A673 (cell line): ENCODE data around the gene PAQR4.

ENCODE experiments used
- EZH2 ChIP-seq: fragments of 200-600 bp; sonication (generic); IDR thresholded peaks from 2 replicates; pipeline ENCODE4 v1.6.1; 2017; ENCODE audit warnings: borderline replicate concordance, low read depth, mild to moderate bottlenecking, mixed read lengths, antibody characterized with exemption, low read length; ENCODE audit not compliant: poor library complexity, severe bottlenecking
- TF ChIP-seq, protein P1 (sequence below): fragments of 300-800, 200-600 bp; sonication (generic); conservative IDR thresholded peaks from 2 replicates; pipeline ENCODE4 v1.5.1; 2017; ENCODE audit warnings: low read depth, mild to moderate bottlenecking, antibody characterized with exemption, low read length, moderate library complexity, mixed read lengths

DNA sequence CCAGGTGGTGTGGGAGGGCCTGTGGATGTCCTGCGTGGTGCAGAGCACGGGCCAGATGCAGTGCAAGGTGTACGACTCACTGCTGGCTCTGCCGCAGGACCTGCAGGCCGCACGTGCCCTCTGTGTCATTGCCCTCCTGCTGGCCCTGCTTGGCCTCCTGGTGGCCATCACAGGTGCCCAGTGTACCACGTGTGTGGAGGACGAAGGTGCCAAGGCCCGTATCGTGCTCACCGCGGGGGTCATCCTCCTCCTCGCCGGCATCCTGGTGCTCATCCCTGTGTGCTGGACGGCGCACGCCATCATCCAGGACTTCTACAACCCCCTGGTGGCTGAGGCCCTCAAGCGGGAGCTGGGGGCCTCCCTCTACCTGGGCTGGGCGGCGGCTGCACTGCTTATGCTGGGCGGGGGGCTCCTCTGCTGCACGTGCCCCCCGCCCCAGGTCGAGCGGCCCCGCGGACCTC, 44.4 kb downstream of the PAQR4 start:
- TF ChIP-seq, protein P1, sequence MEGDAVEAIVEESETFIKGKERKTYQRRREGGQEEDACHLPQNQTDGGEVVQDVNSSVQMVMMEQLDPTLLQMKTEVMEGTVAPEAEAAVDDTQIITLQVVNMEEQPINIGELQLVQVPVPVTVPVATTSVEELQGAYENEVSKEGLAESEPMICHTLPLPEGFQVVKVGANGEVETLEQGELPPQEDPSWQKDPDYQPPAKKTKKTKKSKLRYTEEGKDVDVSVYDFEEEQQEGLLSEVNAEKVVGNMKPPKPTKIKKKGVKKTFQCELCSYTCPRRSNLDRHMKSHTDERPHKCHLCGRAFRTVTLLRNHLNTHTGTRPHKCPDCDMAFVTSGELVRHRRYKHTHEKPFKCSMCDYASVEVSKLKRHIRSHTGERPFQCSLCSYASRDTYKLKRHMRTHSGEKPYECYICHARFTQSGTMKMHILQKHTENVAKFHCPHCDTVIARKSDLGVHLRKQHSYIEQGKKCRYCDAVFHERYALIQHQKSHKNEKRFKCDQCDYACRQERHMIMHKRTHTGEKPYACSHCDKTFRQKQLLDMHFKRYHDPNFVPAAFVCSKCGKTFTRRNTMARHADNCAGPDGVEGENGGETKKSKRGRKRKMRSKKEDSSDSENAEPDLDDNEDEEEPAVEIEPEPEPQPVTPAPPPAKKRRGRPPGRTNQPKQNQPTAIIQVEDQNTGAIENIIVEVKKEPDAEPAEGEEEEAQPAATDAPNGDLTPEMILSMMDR, result no peak
- no peak for TF ChIP-seq EZH2
